H4 (cell line): ENCODE measurements around the gene PHLPP1. TPM values are rescaled to one million over a fixed set of nuclear protein-coding genes. Genes with fewer than 3 reads are reported as not detected.
A peak's percentile ranks its signal among the peaks of the same experiment; 100 is the strongest.

Source experiments
- DNase-seq: peaks from one replicate; pipeline ENCODE4 v3.0.0-alpha.2; 2015; ENCODE audit warnings: low spot score
- total RNA-seq: library from RNA; depleted of rRNA; stranded (reverse); fragments of >200 nt; shearing (Covaris generic); gene quantifications from 2 replicates; pipeline ENCODE4 v1.2.3, GENCODE V29; 2014

The PHLPP1 gene
- total RNA-seq, 1 experiment from 2014 or later, result 3.7 TPM

DNA sequence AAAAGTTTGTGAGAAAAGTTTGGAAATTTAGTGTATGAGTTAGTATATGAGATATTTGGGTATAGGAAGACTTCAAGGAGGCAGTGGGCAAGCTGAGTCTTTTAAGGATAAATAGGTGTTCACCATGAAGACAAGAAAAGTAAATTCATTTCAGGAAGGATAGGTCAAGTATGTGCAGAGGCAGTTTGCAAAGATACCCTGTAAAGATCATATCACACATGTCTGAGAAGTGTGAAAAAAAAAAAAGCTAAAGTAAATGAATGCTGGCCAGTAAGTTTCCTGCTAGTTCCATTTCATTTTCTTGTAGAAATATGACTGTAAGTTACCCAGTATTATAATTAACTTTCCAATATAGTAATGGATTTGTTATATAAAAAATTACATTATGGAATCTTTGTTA lies 131.0 kb downstream of the PHLPP1 start:
- DNase-seq, result no peak

DNA sequence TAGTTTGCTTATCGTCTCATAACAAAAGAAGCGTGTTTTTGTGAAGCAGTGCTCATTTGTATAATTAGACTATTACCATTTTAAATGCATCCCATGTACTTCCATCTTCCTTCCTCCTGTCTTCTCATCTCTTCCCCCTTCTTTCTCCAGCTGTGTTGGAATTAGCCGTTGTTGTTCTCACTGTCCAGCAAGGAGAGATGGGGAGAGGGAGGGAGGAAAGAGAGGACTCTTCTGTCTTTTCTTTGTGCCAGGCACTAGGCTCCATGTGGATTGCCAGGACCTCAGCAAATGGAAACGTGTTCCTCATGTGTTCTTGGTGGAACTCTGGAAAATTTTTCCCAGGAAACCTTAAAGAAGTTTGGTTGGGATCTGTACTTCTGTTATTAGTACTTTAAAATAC lies 131.7 kb downstream of the PHLPP1 start:
- no peak for DNase-seq

DNA sequence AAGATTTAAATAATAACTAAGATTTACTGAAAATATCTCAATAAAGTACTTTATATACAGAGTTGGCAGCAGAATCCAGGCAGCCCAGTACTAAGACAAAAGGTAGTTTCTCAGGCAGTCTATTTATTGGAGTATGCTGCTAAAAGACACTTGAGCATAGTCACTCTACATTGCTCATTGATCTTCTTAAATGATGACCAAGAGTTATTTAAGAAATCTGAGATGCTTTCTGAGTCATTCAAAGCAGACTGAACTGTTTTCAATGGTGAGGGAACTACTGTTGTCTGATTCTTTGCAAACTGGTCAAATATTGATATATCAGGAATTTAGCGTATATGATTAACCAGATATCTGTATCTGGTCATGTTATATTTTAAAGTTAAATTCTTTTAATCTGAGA lies 133.6 kb downstream of the PHLPP1 start:
- DNase-seq, result no peak

DNA sequence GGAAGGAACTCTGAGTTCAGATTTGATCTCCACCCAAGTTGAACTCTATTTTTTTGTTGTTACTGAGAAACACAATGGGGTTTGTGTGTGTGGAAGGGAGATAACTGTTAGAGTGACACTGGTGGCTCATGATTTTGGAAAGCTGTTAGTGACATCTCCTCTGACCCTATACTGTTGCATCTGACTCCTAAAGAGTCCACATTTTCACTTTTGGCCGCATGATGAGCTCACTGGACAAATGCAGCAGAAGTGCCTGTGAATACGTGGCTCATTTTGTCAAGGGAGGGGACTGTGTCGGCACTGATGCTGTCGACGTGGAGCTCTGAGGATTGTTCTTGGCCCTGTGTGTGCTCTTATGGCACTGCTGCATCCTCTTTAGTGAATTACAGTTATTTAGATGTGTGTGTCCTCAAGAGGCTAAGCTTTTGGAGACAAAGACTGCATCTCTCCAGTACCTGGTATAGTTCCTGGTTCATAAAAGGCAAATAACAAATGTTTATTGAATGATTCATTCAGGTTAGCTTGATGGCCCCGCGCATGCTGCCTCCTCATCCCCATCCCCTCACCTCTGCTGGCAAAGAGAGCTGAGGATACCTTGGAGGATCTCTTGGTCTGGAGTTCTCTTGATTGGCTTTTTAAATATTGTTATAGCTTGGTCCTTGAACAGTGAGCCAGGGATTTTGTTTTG lies 135.4 kb downstream of the PHLPP1 start:
- no peak for DNase-seq

DNA sequence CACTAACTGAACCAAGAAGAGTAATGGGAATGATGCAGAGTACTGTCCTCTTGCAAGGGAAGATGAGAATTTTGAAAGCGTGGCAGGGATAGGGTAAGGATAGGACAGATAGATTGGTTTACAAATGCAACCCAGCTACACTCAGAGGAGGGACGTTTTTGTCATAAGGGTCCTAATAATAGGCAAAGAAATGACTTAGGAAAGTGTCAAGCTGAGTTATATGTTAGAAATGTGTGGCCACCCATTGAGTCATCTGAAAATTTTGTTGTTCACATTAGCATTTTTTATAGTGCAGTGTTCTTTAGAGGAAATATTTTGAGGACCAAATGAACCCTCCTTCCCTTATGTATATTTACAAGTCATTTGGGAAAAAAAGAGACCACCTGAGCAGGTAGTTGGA lies 137.5 kb downstream of the PHLPP1 start:
- no peak for DNase-seq

DNA sequence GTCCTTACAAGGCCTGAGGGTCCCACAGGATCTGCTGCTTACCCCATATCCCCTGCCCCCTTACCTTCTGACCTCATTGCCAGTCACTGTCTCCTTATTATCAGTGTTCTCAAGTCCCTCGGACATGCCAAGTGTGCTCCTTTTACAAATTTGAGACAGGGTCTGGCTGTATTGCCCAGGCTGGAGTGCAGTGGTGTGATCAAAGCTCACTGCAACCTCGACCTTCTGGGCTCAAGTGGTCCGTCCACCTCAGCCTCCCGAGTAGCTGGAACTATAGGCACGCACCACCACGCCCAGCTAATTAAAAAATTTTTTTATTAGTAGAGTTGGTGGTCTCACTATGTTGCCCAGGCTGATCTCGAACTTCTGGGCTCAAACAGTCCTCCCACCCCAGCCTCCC lies 141.0 kb downstream of the PHLPP1 start:
- no peak for DNase-seq

DNA sequence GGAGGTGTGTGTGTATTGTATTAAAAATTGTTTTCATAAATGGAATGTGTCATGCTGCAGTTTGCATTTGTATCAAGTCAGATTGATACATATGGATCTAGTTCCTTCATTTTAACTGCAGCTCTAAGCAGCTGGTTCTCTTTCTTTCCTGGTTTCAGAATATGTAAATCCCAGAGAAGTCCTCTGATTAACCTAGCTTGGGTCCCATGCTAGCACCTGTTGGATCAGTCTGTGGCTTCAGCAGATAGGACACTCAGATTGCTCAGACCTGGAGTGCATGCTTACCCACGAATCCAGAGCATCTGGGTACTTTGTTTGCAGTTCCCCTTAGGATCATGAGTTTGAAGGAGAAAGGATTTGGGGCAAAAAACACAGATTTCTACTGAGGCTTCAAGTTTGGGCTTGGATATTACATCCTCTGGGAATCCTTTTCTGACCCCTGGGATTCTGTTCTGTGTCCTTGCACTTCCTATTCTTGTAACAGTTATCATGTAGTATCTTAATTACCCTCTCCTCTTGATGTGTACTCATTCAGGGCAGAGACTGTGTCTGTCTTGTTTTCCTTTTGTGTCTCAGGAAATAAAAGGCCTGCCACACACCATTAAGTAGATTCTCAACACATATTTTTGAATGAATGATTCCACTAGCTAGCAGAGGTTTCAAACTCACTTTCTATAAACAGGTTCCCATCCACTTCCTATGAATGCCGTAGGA lies 142.1 kb downstream of the PHLPP1 start:
- DNase-seq, result no peak

DNA sequence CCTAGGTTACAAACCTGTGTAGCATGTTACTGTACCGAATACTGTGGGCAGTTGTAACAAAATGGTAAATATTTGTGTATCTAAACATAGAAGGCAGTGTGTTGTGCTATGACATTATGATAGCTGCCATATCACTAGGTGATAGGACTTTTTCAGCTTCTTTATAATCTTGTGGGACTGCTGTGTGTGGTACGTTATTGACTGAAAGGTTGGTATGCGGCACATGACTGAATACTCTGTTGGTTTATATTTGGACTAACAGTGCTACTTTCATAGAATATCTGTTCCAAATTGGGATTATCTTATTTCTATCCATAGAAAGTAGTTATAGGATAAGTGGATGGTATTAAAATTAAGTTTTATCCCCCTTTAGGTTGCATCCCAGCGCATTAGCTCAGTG lies 144.7 kb downstream of the PHLPP1 start:
- DNase-seq, result no peak

DNA sequence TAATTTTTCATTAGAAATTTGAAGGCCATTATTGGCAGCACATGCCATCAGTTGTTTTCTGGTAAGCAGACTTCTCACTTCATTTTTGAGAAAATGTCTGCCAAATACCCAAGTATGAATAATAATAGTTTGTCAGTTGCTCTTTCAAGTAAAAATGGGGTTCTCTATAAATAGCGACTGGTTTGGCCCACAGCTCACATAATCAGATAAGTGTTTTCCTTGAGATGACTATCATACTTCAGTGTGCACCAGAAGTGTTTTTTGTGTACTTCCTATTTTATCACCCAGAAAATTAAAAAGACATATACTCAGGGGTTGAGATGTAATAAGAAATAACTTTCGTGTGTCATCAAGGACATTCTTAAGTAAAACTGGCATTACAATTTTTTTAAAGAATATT lies 147.1 kb downstream of the PHLPP1 start:
- no peak for DNase-seq

DNA sequence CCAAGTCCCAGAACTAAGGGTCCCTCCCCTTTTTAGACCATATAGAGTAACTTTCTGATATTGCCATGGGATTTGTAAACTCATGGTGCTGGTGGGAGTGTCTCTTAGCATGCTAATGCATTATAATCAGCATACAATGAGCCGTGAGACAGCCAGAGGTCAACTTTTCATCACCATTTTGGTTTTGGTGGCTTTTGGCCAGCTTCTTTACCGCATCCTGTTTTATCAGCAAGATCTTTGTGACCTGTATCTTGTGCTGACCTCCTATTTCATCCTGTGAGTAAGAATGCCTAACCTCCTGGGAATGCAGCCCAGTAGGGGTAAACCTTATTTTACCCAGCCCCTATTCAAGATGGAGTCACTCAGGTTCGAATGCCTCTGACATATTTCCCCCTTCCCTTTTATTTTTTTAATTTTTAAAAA lies 148.2 kb downstream of the PHLPP1 start:
- peak; percentile 34 for DNase-seq

DNA sequence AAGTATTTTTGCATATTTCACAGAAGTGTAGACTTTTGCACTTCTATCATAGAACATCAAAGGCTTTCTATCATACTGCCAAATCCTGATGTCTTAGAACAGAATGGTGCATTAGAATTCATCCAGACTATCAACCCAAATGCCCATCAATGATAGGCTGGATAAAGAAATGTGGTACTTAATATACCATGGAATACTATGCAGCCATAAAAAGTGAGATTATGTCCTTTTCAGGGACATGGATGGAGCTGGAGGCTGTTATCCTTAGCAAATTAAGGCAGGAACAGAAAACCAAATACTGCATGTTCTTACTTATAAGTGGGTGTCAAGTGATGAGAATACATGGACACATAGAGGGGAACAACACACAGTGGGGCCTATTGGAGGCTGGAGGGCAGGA lies 150.2 kb downstream of the PHLPP1 start:
- DNase-seq, result no peak

DNA sequence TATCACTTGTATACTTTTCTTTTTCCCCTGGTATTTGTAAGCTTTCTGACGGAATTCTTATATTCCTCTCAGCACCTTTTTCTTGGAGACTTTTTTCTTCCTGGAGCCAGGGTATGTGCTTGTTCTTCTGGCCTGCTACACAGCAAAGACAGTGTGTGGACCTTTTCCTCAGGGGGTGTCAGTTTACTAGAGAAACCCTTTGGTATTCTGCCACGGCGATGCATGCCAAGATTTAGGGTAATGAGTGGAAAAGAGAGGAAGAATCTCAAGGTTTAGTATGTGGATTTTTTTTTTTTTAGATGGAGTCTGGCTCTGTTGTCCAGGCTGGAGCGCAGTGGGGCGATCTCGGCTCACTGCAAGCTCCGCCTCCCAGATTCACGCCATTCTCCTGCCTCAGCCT lies 152.2 kb downstream of the PHLPP1 start:
- DNase-seq, result no peak

DNA sequence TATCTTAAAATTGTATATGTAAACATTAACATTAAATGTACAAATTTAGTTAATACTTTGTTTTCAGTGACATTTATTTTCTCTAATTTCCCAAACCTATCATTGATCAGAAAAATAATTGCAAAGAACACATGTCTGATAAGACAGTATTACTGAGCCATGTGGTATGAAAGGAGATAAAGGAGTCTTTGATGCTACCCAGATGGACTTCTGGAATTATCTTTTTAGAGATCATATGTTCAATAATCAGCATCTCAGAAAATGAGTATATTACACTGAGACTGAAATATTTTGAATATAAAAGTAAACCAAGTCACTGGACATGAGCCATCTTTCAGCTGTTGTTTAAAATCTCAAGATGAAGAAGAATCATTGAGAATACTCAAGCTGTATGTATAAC lies 153.3 kb downstream of the PHLPP1 start:
- DNase-seq, result no peak

DNA sequence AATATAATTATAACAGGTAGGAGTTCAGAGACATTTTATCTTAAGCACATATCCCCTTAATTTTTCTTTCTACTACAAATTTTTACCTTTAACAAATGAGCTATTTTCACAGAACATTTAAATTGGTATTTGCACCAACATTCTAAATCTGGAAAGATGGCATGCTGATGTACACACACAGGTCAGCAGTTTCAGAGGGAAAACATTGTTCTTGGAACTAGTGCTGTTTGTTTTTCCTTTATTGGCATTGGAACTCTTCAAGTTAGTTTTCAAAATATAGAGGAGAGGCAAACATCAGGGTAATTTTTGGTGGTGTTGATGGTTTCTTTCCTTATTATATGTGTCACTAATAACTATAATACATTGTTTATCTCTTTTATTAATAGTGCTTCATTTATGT lies 155.3 kb downstream of the PHLPP1 start:
- DNase-seq, result no peak

DNA sequence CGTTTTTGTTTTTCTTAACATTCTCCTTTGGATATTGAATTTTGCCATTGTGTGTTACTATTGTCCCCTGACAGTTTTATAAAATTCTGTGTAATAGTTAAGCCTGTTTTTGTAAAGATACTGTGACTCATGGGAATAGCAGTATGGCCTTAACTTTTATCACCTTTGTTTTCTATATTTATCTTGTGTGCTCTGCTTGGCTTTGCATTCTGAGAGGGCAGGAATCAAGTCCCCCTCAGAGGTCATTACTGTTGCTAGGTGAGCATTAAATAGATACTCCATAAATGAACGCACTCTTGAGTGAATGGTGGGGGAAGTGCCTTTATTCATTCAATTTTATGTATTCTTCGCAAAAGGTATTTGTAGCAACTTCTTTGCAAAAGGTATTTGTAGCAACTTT lies 160.0 kb downstream of the PHLPP1 start:
- no peak for DNase-seq

DNA sequence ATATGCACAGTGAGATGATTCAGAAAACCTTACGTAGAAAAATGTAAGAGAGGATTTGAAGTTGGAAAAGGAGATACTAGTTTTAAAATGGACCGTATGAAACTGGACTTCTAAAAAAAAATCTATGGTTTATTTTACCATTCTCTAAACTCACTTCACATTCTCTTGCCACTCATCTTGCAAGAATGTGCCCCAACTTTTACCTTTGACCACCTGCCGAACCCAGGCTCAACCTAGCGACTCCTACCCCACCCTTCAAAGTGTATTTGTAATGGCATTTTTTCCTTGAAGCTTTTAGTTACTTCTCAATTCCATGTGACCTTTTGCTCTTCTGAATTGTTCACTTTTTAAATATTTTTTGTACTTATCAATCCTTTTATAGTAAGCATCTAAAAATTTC lies 160.8 kb downstream of the PHLPP1 start:
- no peak for DNase-seq

DNA sequence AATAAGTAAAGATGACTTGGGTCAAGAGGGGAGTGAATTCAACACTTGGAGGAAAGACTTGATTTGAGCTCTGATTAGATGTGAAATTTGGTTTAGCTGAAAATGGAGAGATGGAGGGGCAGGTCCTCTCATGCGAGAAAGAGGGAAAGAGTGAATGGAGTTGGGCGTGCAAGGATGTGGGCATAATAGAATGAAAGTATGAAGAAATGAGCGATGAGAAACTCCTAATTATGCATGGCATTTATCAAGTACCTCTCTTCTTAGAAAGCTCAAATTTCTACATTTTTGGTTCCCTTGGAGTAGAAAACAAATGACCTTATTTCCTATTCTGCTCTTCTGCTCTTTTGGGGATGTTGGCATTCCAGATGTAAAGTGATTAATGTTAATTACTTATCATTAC lies 161.5 kb downstream of the PHLPP1 start:
- DNase-seq, result no peak

DNA sequence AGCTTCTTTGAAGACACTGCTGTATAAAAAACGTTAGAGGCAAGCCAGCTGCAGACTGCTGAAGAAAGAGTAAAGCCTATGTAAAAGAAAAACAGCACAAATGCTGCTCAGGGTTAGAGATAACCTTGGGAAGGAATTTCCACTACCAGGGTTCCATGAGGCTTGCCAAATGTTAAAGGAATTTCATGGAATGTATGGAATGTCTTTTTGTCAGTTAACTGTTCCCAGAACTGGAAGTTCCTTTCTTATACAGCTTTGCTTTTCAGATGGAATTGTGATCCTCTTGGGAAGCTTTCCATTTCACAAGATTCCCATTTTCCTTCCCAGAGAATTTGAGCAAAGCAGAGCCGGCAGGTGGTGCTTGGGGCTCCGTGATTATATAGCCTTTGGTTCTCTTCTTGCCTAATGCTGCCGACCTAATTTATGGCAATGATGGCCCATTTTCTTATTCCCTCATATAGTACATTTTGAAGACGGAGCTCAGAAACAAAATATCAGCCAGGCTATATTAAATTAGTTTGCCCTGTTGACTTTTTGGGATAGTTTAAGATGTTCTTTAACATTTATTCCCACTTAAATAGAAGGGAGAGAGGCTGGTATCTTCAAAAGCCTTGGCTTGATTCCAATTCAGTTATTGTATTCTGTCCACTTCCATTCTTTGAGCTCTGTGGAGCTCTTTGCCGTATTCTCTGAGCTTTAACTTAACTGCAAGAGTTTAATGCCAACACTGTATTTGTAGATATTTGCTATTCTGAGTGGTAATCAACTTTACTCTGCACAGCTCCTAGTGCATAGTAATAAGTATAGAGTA lies 162.3 kb downstream of the PHLPP1 start:
- DNase-seq, result peak; percentile 7

DNA sequence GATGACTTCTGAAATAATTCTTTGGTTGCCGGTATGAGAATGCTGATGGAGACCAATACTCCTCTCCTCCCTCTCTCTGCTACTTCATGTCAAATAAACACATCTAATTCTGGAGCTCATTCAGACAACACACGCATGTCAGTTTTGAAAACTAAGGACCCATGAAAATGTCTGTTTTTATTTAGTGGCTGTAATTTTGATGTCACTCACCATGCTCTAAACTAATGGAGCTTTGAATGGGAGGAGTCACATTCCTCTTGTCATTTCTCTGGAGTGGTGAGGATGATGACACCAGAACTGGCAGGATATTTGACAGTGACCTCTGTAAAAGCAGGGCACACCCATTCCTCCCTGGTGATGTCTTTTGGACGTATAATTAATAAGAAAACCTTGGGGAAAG lies 163.0 kb downstream of the PHLPP1 start:
- no peak for DNase-seq

DNA sequence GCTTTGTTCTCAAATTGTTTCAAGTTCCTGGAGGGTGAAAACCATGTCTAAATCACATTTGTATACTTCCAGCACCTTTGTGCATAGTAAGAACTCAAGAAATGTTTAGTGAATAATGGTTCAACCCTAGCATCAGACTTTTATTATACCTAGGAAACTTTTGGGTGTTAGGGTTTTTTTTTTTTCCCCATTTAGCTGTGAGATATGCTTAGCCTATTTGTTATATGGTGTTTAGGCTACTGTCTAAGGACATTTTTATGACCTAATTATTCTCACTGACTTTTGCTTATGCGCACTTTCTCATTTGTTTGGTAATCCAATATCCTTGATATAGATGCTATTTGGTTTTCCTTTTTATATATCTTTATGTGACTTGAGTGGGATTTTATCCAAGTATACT lies 164.7 kb downstream of the PHLPP1 start:
- DNase-seq, result no peak

DNA sequence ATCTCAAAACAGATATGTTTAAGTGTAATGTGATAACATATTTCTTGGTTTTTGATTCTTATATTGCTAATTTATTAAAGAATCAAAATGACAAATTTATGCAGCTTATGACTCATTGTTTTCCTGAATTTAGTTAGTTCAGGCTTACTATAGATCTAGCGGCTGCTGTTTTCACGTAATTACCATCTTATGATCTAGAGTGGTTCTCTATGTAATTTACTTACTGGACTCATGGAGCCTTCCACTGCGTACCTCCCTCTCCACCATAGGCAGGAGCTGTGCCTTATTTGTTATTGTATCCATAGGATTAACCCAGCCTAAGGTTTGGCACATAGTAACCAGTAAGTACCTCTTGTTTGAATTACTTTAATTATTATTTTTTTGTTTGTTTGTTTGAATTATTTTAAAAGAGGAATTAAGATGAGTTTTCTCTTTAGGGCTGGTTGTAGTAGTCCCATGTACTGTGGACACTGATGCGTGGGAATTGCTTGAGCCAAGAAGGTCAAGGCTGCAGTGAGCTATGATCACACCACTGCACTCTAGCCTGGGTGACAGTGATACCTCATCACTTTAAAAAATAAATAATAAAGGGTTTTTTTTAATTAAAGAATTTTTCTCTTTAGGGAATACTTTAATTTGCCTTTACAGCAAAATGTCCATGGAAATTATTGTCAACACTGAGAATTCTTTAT lies 165.5 kb downstream of the PHLPP1 start:
- DNase-seq, result no peak

DNA sequence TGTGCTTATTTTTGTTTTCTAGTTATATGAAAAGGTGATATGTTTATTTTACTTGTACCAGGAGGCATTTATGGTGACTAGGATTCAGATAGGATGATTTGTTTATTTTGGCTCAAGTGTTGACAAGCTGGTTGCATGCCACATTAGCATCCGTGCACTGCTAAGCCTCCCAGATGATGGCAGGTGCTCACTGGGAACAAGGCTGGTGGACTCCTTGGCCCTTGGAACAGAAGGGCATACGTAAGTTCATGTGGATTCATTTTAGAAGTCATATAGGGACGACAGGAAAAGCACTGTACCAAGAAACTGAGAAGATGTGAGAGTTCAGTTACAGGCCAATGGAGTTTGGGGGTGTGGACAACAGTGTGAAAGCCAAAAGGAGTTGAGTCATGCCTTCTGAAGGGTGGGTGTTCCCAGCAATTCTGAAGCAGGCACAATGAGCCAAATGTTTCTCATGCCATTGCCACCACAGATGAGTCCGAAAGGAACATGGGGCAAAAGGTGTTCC lies 166.2 kb downstream of the PHLPP1 start:
- peak; percentile 90 for DNase-seq
